Heart right ventricle (tissue), 16 donors: ENCODE results near the gene PDE4A. TPM values are rescaled to one million over a fixed set of nuclear protein-coding genes. Genes with fewer than 3 reads are reported as not detected.
"Not testable (repeated sequence)": the region's sequence is repeated elsewhere in the genome, so short reads cannot be mapped to it uniquely, and the experiment has no call there.

Source experiments
- ATAC-seq, 8 donors: fragments of 200-7000 bp; cut with Tn5 transposase; one replicate each; pipeline ENCODE4 v1.9.1; 2020; ENCODE audit warnings: mild to moderate bottlenecking in 8 of 8, moderate library complexity in 8 of 8, moderate number of reproducible peaks in 1 of 8
- DNase-seq, 2 donors: peaks; one replicate each; pipeline ENCODE4 v3.0.0-alpha.2; 2020
- H3K27ac ChIP-seq, 10 donors: fragments of 200-600 bp; sonication (generic) in 2 of 10; one replicate each; pipeline versions ENCODE4 v1.5.0 to v1.8.0; 2020 to 2022; ENCODE audit warnings: mild to moderate bottlenecking in 3 of 10
- H3K27me3 ChIP-seq, 7 donors: fragments of 200-600 bp; one replicate each; pipeline ENCODE4 v1.8.0; 2021 to 2022; ENCODE audit warnings: mild to moderate bottlenecking in 2 of 7
- H3K36me3 ChIP-seq, 9 donors: fragments of 200-600 bp; sonication (generic) in 1 of 9; one replicate each; pipeline versions ENCODE4 v1.5.0 to v1.8.0; 2020 to 2022; ENCODE audit warnings: mild to moderate bottlenecking in 2 of 9
- H3K4me1 ChIP-seq, 9 donors: fragments of 200-600 bp; sonication (generic) in 1 of 9; one replicate each; pipeline versions ENCODE4 v1.5.0 to v1.8.0; 2020 to 2022; ENCODE audit warnings: mild to moderate bottlenecking in 4 of 9
- H3K4me3 ChIP-seq, 10 donors: fragments of 200-600 bp; sonication (generic) in 2 of 10; one replicate each; pipeline versions ENCODE4 v1.5.0 to v1.8.0; 2020 to 2022; ENCODE audit warnings: mild to moderate bottlenecking in 7 of 10, moderate library complexity in 2 of 10
- H3K9me3 ChIP-seq, 11 donors: fragments of 200-600 bp in 10 of 11; sonication (generic) in 2 of 11; one replicate each; pipeline versions ENCODE4 v1.5.0 to v1.8.0; 2013 to 2022; ENCODE audit warnings: mild to moderate bottlenecking in 2 of 11, control low read depth in 1 of 11, moderate library complexity in 1 of 11
- CTCF ChIP-seq, 9 donors: fragments of 200-600 bp; sonication (generic) in 2 of 9; IDR thresholded peaks; one replicate each; pipeline versions ENCODE4 v1.5.0 to v1.8.0; 2021 to 2022; ENCODE audit warnings: antibody characterized with exemption in 9 of 9, mild to moderate bottlenecking in 5 of 9, moderate library complexity in 1 of 9
- WGBS, 2 donors: extraction: QIAGEN DNeasy Blood & Tissue Kit; methylation state at CpG; one replicate each; pipeline ENCODE4 v1.1.7; 2013; ENCODE audit warnings: inconsistent platforms in 1 of 2; 5-methylcytosine and 5-hydroxymethylcytosine counted together
- intact Hi-C, 10 donors: fragments of 100-400 bp; cut with DNase I; formaldehyde crosslinking; loops; one replicate each; pipeline versions ENCODE4 v1.11.1 to v1.14.2; 2022
- long read RNA-seq, 3 donors: library from polyadenylated mRNA; unstranded; transcript quantifications; one replicate each; pipeline ENCODE4 v2.0.0, GENCODE V29; 2020 to 2021
- polyA plus RNA-seq, 2 donors: library from polyadenylated mRNA; stranded (reverse); fragments of 200-250 nt; gene quantifications; one replicate each; pipeline ENCODE4 v1.2.3, GENCODE V29; 2013
- total RNA-seq, 10 donors: library from RNA; stranded (reverse); fragmentation: NEBNext Ultra II Directional in 3 of 10; extraction: Animal tissue kit (Norgen Biotek cat#: 25700) in 3 of 10; gene quantifications; one replicate each; pipeline versions ENCODE4 v1.2.1 to v1.2.4, GENCODE V29; 2021 to 2023
- donor health status: Arrhythmogenic right ventricular cardiomyopathy.
- donor health status: ischemic (EF 13 %, LVEDD 7.1; RV severe dilation, severe dysfunction).
- donor health status: healthy with polysubstance abuse.
- donor health status: DM: no; HTN: yes; CAD: no.
- donor health status: DM: no; HTN: no; CAD: no.
- donor health status: ischemic (EF 25% LVEDD 6.9; RV normal size, moderate dysfunction).
- donor health status: ischemic (EF 25% LVEDD 5.7; RV mildly dilated, moderate dysfunction).
- donor health status: healthy.
- donor health status: DM: yes; HTN: yes; CAD: no.
- donor health status: Ischemic cardiomyopathy.
- donor health status: ischemic (EF 35%, LVEDD 5.7; RV mildly dilated, moderate dysfunction).
- donor health status: nonischemic (EF 11% LVEDD 7.7; RV severe dilation, severe dysfunction).
- donor health status: DM: yes; HTN: yes; CAD: no.
- donor health status: PGD.
- donor health status: ischemic (EF 29% LVEDD 5.4; RV normal size, mild dysfunction).
- donor health status: nonischemic (EF 23%, LVEDD 6.1; RV moderate dilation, normal function).

Gene PDE4A
- total RNA-seq (10 to 100 TPM; 10.4 to 50.7 (median 17.3) TPM), polyA plus RNA-seq (10 to 100 TPM in 1 of 2 donors, 1 to 10 TPM in 1; 3.5 to 14.3 TPM)
- long read RNA-seq, donor 1, transcript PDE4A-204 (15 exons, 2,478 nt), result minor isoform, 12 of 51 reads
- long read RNA-seq, donor 1, transcript PDE4A-201 (15 exons, 2,583 nt), result major isoform, 13 of 51 reads
- long read RNA-seq, donor 1, partial matches to known transcripts, result 16 of 51 reads
- long read RNA-seq, donor 1, other reads (novel, unspliced or antisense), result 10 of 51 reads
- long read RNA-seq, donor 2, transcript PDE4A-201 (15 exons, 2,583 nt), result major isoform, 5 of 19 reads
- long read RNA-seq, donor 2, partial matches to known transcripts, result 3 of 19 reads
- long read RNA-seq, donor 2, other reads (novel, unspliced or antisense), result 8 of 19 reads
- long read RNA-seq, donor 3, transcript PDE4A-201 (15 exons, 2,583 nt), result major isoform, 20 of 45 reads
- long read RNA-seq, donor 3, partial matches to known transcripts, result 18 of 45 reads
- long read RNA-seq, donor 3, other reads (novel, unspliced or antisense), result 5 of 45 reads

- no peak for ATAC-seq
- H3K27me3 ChIP-seq, result peaks cover 53 to 94% (median 81%) of the 10 kb centered on the region in 7 donors
- TF ChIP-seq CTCF (IDR thresholded peaks at IDR 0.05), result peak in 5 of 9 donors; percentile 21 to 51 (median 36)
- WGBS, 2 donors, result 0 to 1% methylated on average over 77 to 103 of the region's 104 CpGs
- no peaks in the 10 kb centered on the region for H3K36me3 ChIP-seq
- intact Hi-C loops, result no loop called here
- no peaks in the 10 kb centered on the region for H3K9me3 ChIP-seq
- DNase-seq, result no peak
- H3K4me3 ChIP-seq, result peak within 1 kb of the TSS in 9 of 10 donors; percentile 12 to 42 (median 22)
- peaks cover 16 to 85% (median 49%) of the 10 kb centered on the region in 9 donors for H3K4me1 ChIP-seq
- peak within 1 kb of the TSS in 1 of 10 donors; percentile 31 for H3K27ac ChIP-seq
These were observed at the start of gene PDE4A for GRCh38 chr19:10420444-10421239. Gene PDE4A (plus strand): TSS chr19:10420538. CDS start chr19:10420765, 227 bp downstream.

GRCh38 chr19:10372690-10373089 lies 47.6 kb upstream of the PDE4A start:
- no peak overlapping the region for H3K4me3 ChIP-seq
- H3K9me3 ChIP-seq, result no peaks in the 10 kb centered on the region
- ATAC-seq (no peak), DNase-seq (no peak)
- H3K27ac ChIP-seq, result peak overlapping the region in 1 of 10 donors; percentile 74
- peaks cover 0 to 89% (median 19%) of the 10 kb centered on the region in 9 donors for H3K36me3 ChIP-seq
- H3K4me1 ChIP-seq, result peaks cover 0 to 22% (median 0%) of the 10 kb centered on the region in 9 donors
- TF ChIP-seq CTCF (IDR thresholded peaks at IDR 0.05), result no peak
- H3K27me3 ChIP-seq, result no peaks in the 10 kb centered on the region
- intact Hi-C loops, result no loop called here
- 91 to 97% methylated on average over 3 of the region's 3 CpGs for WGBS, 2 donors

GRCh38 chr19:10374931-10375330 lies 45.4 kb upstream of the PDE4A start:
- Histone ChIP-seq H3K36me3 (peaks cover 0 to 79% (median 18%) of the 10 kb centered on the region in 9 donors), H3K4me3 (no peak overlapping the region), H3K4me1 (peaks cover 0 to 38% (median 13%) of the 10 kb centered on the region in 9 donors), H3K27me3 (no peaks in the 10 kb centered on the region), H3K27ac (no peak overlapping the region), H3K9me3 (no peaks in the 10 kb centered on the region)
- WGBS, 2 donors, result 89 to 91% methylated on average over 5 of the region's 5 CpGs
- no peak for DNase-seq
- intact Hi-C loops, result loop anchor here in 1 of 10 donors (5.0 kb wide), 1 partner anchor 38 kb away; the partner anchor contains the start of gene ICAM3
- no peak for TF ChIP-seq CTCF (IDR thresholded peaks at IDR 0.05)
- no peak for ATAC-seq

GRCh38 chr19:10377140-10377640 lies 43.1 kb upstream of the PDE4A start:
- intact Hi-C loops, result loop anchor here in 1 of 10 donors (5.0 kb wide), 1 partner anchor 40 kb away; the partner anchor contains the start of gene ICAM3
- not testable (repeated sequence) for ATAC-seq, H3K27me3 ChIP-seq, H3K9me3 ChIP-seq, DNase-seq, H3K4me3 ChIP-seq, H3K27ac ChIP-seq
- WGBS, 2 donors, result 93 to 98% methylated on average over 2 of the region's 2 CpGs
- Histone ChIP-seq H3K36me3 (peaks cover 0 to 56% (median 18%) of the 10 kb centered on the region in 9 donors), H3K4me1 (peaks cover 0 to 47% (median 19%) of the 10 kb centered on the region in 9 donors)
